Activated CD8-positive, alpha-beta memory T cell treated with anti-CD3 and anti-CD28 coated beads for 24 hours (primary cell): ENCODE data around the gene TLL1.

Experiments
- DNase-seq: peaks from one replicate; pipeline ENCODE4 v3.0.0-alpha.2; 2020

TLL1 gene

DNA sequence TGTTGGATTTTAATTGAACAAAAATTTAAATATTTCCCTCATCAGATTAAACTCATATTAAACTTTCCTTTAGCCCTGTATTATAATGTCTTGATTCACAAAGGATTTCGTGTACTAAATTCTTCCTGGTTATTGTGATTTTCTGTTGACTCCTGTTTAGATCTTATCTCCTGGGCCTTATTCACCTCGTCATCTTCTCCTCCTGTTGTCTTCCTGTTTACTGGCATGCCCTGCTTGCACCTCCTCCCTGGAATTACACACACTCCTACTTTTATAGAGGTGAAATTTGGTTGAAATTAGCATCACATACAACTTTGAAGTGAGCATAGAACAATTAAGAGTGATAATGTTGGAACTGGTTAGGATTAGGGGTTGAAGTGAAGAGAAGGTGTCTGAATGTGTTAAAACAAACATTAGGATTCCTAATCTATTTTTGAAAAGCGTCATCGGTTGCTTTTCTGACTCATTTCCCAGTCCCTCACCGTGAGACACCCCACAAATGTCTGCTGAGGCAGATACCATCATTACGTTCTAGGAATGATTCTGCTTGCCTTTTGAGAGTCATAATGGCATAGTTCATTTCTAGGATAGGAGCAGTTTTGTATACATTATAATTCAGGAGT is 32.5 kb downstream of the TLL1 start:
- no peak for DNase-seq

DNA sequence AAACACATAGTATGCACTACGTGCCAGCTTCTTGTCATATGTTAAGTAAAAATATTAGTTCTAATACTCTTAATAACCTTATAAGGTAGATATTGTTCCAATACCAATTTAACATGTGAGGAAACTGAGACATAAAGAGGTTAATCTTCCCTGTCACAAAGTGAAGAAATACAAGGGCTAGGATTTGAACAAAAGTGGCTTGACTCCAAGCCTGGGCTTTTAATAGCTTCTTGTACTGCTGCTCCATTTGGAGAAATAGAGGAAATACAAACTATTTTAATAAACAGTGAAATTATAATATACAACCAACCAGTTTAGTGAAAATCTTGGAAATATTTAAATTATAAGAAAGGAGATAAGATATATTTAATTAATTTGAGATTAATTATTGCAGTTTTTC is 33.2 kb downstream of the TLL1 start:
- no peak for DNase-seq

GRCh38 chr4:165909947-165910346 is 36.9 kb downstream of the TLL1 start:
- DNase-seq, result no peak

DNA sequence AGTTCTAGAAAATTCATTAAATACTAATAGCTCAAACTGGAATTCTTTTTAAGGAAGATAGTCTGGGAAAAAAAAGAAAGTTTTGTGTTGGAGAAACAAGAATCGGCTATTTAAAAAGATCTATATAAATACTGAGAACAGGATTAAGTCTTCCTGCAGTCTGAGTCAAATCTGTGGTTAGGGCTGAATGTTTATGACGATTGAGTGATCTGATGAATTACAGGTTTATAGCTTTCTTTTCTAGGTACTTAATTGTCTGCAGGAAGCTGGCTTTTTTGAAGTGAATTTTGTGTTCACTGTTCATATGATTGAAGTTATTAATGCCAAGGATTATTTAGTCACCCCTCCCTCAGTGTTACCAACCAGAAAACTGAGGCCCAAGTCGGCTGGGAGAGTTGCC is 42.2 kb downstream of the TLL1 start:
- no peak for DNase-seq

DNA sequence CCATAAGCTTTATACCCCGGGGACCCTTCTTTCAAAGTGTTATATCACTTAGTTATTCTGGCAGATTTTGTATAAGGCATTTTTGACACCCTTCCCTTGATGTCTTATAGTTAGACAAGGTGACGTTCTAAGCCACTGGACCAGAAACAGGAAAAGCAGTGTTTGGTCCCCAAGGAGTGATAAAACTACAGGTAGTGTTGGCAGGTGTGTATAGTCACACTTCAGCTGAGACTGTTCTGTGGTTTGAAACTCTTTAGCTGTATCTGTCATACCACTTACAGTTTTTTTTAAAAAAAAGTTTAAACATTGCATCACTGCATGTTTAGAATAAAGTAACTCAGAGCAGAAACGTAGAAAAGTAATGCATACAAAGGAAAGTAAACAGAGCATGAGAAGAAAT is 48.5 kb downstream of the TLL1 start:
- DNase-seq, result no peak

DNA sequence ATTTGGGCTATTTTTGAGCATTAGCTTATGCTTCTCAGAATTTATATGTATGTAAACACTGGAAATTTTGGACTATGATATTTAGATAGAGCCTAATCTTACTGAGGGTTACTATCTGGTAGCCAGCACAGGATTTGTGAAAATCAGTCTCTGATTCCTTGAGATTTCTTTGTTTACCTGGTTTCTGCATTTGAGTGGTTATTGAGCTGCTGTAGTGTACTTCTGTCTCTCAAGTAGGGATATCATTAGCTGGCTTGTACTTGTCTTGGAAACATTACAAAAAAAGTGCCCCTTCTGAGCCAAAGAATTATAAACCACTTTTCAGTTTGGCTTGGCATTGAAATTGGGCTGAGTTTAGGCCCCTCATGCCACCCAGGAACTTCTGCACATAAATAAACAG is 49.7 kb downstream of the TLL1 start:
- no peak for DNase-seq

GRCh38 chr4:165926307-165926706 is 53.3 kb downstream of the TLL1 start:
- DNase-seq, result no peak

DNA sequence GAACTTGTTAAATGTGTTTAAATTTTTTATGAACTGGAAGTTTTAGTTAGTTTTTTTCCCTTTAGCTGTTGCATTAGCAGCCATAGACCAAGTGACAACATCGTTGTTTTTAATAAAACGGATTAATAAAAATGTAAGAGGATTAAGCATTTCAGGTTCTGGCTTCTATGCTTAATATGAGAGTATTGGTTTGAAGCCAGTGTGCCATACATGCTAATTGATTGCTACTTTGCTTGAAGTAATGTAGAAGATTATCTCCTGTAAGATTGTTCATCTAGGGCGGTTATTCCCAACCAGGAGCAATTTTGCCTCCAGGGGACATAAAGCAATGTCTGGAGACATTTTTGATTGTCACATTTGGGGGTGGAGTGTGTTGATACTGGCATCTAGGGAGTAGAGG is 54.3 kb downstream of the TLL1 start:
- DNase-seq, result no peak

- DNase-seq, result no peak
These were observed 54.8 kb downstream of the TLL1 start for GRCh38 chr4:165927815-165928214.

DNA sequence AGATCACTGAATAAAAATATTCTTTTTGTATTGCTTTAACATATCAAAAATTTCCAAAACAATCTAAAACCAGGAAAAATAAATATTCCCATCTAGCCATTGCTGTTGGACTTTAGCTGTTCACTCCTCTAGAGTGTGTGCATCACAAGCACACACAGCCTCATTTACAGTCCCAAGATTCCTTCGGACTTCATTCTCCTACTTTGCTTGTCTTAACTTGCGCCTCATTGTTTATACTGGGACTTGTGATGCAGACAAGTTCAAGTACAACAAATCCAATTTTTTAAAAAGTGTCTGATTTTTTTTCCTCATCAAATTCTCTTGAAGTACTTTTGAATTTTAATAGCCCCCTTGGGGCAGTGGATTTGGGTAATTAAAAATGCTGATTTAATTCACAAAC is 55.6 kb downstream of the TLL1 start:
- DNase-seq, result no peak

DNA sequence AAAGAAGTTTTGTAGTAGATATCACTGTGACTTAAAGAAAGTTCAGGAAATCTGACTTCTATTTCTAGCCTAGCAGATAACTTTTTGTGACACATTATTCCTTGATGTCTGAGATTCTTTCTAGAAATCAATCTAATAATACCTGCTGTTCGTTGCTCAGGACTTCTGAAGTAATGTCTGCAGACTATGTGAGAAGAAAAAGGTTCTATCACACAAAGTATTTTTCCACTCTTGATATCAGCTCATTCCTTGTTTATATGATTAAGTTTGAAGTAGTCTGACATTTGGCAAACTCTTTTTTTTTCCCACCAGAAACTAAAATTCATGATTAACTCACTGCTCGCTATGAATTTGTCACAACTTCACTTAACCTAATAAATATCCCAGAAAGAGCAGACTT is 56.6 kb downstream of the TLL1 start:
- DNase-seq, result no peak

DNA sequence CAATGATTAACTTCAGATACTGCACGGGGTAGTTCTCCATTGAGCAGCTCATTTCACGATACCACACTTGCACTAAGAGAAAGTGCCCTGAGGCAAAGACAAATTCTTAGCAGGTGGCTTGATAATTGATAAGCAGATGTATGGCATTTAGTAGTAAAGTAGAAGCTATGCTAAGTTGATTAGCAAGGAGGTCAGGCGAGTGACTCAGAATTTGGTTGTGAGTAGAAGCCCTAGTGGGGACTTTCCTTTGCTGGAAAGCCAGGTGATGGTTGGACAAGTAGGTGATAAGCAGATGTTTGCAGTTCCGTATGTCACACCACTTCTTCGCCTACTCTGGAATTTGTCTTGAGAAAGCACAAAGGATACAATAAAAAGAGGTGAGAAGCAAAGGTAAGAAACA is 58.7 kb downstream of the TLL1 start:
- no peak for DNase-seq

DNA sequence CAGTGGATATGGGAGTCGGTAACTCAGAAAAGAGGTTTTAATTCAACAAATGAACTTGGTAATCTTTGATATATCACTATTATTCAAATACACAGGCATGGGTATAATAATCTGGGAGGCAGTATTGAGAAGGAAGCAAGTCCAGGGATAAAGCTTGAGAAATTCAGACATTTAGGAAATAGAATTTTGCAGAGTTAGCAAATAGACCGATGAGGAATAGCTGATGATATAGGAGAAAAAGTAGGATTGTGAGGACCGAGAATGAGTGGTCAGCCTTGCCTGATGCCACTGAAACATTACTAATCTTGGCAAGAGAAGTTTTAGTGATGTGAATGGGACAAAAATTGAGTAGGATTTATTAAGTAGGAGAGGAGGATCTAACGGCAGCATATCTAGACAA is 71.9 kb downstream of the TLL1 start:
- no peak for DNase-seq

DNA sequence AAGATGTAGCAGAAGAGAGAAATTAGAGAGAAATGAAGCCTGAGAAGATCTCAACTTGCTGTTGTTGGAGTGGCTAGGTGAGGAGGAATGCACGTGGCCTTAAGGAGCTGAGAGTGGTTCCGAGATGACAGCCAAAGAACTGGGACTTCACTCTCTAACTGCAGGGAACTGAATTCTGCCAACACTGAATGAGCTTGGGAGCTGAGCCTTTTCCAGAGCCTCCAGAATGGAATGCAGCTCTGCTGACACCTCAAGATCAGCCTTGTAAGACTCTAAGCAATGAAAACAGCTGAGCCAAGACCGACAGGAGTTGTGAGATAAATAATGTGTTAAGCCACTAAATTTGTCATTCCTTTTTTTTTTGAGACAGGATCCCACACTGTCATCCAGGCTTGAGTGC is 73.0 kb downstream of the TLL1 start:
- DNase-seq, result no peak

GRCh38 chr4:165947019-165947418 is 74.0 kb downstream of the TLL1 start:
- DNase-seq, result no peak

- no peak for DNase-seq
These were observed 80.1 kb downstream of the TLL1 start for GRCh38 chr4:165953181-165953580.

DNA sequence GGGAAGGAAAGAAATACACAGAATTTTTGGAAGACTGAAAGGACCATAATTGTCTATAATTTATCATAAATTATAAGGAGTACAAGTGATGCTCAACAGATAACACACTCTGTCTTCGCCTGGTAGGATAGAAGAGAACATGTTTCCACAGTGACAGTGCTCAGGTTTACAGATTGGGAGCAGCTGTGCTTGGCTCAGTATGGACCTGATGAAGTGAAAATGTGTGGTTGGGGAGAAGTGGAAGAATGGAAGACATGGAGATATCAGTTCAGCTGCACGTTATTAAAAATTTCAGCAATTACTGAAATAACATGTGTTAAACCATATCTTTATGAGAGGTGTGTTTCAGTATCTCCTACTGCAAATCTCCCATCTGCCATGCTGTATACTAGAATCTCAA is 90.6 kb downstream of the TLL1 start:
- DNase-seq, result no peak

DNA sequence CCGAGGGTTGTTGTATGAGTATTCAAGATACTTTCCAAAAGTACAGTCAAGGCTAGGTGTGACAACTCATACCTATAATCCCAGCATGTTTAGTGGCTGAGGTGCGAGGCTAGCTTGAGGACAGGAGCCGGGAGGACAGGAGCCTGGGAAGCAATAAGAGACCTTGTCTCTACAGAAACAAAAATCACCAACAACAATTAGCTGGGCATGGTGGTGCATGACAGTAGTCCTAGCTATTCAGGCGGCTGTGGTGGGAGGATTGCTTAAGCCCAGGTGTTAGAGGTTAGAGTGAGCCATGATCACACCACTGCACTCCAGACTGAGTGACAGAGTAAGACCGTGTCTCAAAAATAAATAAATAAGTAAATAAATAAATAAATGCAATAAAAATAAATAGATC is 91.6 kb downstream of the TLL1 start:
- no peak for DNase-seq

- DNase-seq, result no peak
These were observed 92.5 kb downstream of the TLL1 start for GRCh38 chr4:165965503-165965902.

- no peak for DNase-seq
These were observed 93.8 kb downstream of the TLL1 start for GRCh38 chr4:165966833-165967232.

DNA sequence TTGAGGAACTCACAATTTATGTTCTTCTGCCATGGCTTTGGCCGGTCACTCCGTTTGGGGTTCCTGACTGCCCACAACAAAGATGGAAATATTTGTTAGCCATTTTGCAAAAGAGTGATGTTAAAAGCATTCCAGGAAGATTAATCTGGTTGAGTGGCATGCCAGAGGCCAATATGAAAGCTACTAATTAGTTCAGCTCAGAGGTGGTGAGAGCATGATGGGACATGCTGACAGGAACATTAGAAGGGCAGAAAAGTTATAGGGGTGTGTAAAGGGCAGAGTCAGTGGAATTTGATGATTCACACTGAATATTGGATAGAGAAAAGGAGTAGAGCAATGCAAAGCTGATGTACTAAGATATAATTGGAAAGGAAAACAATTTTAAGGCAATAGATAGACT is 94.4 kb downstream of the TLL1 start:
- no peak for DNase-seq

DNA sequence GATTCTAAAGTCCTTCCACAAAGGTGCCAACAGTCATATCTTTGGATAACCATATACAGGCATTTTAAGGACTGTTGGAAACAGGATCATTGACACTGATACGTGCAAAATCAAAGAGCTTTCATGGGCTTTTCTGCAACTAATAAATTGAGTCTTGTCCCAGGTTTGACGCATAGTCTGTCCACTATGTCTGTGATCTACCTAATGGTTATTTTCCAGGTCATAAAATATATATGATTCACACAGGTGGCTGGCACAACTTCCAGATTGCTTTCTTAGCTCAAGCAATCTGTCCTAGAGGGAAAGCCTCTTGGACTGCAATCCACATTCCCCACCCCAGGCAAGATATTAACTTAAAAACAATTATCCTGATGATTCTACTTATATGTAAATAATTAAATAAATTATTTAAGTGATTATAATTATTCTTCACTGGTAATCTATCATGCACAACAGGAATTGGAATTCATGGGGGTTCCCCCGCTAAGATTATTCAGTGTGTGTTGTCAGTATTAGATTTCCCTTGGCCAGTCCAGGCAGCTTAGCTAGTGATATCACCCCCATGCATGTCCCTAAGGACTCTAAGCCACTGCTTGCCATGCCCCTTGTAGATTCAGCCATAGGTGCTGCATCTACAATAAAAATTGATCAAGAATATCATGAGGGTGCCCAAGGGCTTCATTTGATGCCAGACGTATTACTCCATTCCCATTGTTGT is 97.8 kb downstream of the TLL1 start:
- no peak for DNase-seq

- DNase-seq, result no peak
These were observed 98.4 kb downstream of the TLL1 start for GRCh38 chr4:165971446-165971845.

GRCh38 chr4:165971933-165972332 is 98.9 kb downstream of the TLL1 start:
- DNase-seq, result no peak

- DNase-seq, result no peak
These were observed 99.7 kb downstream of the TLL1 start for GRCh38 chr4:165972747-165973146.
